Stomach (tissue), 4 donors: ENCODE results near the gene KPNA1.

Experiments
- EP300 ChIP-seq: sonication (generic); formaldehyde crosslinking; IDR thresholded peaks from one replicate; pipeline ENCODE4 v1.6.1; 2017; ENCODE audit warnings: antibody characterized with exemption
- POLR2A ChIP-seq, 4 donors: fragments of 450-650 bp; IDR thresholded peaks; one replicate each; pipeline ENCODE4 v1.6.1; 2016; ENCODE audit warnings: antibody characterized with exemption in 4 of 4, control low read depth in 2 of 4, mild to moderate bottlenecking in 1 of 4, moderate library complexity in 1 of 4
- POLR2AphosphoS5 ChIP-seq, 3 donors: sonication (generic); formaldehyde crosslinking; IDR thresholded peaks; one replicate each; pipeline ENCODE4 v1.6.1; 2016; ENCODE audit warnings: antibody characterized with exemption in 3 of 3
- TF ChIP-seq, protein P1 (sequence below), 7 experiments: fragments of 450-650 bp in 4 of 7; fragments of 200-600 bp in 3 of 7; sonication (generic) in 3 of 7; IDR thresholded peaks; one replicate each; pipeline ENCODE4 v1.5.1; 2016 to 2019; ENCODE audit warnings: antibody characterized with exemption in 7 of 7, control low read depth in 2 of 7, mild to moderate bottlenecking in 1 of 7

DNA sequence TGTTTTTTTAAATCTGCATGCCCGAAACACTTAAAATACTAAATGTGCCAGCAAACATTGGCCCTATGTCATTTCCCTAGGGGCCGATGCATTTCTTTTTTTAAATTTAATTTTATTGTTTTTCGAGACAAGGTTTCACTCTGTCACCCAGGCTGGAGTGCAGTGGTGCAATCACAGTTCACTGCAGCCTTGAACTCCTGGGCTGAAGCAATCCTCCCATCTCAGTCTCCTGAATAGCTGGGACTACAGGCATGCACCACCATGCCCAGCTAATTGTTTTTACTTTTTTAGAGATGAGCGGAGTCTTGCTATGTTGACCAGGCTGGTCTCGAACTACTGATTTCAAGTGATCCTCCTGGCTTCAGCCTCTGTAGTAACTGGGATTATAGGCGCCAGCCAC is 43.9 kb upstream of the KPNA1 start:
- TF ChIP-seq, protein P1, sequence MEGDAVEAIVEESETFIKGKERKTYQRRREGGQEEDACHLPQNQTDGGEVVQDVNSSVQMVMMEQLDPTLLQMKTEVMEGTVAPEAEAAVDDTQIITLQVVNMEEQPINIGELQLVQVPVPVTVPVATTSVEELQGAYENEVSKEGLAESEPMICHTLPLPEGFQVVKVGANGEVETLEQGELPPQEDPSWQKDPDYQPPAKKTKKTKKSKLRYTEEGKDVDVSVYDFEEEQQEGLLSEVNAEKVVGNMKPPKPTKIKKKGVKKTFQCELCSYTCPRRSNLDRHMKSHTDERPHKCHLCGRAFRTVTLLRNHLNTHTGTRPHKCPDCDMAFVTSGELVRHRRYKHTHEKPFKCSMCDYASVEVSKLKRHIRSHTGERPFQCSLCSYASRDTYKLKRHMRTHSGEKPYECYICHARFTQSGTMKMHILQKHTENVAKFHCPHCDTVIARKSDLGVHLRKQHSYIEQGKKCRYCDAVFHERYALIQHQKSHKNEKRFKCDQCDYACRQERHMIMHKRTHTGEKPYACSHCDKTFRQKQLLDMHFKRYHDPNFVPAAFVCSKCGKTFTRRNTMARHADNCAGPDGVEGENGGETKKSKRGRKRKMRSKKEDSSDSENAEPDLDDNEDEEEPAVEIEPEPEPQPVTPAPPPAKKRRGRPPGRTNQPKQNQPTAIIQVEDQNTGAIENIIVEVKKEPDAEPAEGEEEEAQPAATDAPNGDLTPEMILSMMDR (IDR thresholded peaks at IDR 0.05), result no peak
- TF ChIP-seq POLR2A (IDR thresholded peaks at IDR 0.05) (no peak), EP300 (no peak), POLR2AphosphoS5 (IDR thresholded peaks at IDR 0.05) (no peak)
